C4-2B (cell line): Measurements from ENCODE around the gene PDE8B.

Source experiments
- ZFX ChIP-seq: fragments of 450-650 bp; IDR thresholded peaks from 2 replicates; pipeline ENCODE4 v1.6.1; 2017
- TF ChIP-seq, protein P1 (sequence below): fragments of 450-650 bp; conservative IDR thresholded peaks from 2 replicates; pipeline ENCODE4 v1.5.1; 2017; ENCODE audit warnings: mild to moderate bottlenecking

DNA sequence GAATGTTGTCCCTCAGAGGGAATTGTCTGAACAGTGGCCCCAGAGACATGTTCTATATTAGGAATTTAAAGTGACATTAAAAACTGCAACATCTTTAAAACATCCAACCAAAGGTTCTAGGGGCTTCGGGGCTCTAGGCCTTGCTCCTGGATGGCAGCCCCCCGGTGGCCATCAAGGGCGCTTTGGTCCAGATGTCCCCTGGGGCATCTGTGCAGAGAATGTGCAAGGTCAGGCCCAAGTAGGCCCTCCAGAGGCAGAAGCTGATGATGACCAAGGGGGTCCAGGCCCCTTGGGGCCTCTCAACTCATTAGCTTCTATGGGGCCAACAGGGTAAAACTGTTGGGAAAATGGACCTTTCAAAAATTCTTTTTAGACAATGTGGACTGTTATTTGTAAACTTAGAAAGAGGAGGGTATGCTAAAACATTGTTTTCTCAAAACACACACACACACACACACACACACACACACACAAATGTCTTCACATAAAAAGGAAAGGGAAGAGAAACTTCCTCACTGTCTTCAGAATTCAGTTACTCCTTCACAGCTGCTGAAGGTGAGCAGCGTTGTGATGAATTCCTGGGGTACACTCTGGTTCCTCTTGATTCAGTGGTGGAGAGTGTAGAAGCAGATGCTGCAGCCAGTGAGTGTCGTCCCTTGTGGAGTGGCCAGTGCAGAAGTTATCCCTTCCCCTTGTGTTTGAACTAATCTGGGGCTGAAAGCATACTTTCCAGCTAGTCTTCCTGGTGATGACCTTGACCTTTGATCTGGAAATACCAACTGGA lies 156.4 kb downstream of the PDE8B start:
- TF ChIP-seq, protein P1, sequence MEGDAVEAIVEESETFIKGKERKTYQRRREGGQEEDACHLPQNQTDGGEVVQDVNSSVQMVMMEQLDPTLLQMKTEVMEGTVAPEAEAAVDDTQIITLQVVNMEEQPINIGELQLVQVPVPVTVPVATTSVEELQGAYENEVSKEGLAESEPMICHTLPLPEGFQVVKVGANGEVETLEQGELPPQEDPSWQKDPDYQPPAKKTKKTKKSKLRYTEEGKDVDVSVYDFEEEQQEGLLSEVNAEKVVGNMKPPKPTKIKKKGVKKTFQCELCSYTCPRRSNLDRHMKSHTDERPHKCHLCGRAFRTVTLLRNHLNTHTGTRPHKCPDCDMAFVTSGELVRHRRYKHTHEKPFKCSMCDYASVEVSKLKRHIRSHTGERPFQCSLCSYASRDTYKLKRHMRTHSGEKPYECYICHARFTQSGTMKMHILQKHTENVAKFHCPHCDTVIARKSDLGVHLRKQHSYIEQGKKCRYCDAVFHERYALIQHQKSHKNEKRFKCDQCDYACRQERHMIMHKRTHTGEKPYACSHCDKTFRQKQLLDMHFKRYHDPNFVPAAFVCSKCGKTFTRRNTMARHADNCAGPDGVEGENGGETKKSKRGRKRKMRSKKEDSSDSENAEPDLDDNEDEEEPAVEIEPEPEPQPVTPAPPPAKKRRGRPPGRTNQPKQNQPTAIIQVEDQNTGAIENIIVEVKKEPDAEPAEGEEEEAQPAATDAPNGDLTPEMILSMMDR, result no peak; the same call in 1 of the 2 replicates
- TF ChIP-seq ZFX, result no peak
